Measurements from ENCODE around the gene PDE3B. TPM values are rescaled to one million over a fixed set of nuclear protein-coding genes. Genes with fewer than 3 reads are reported as not detected.
"Not testable (repeated sequence)": the region's sequence is repeated elsewhere in the genome, so short reads cannot be mapped to it uniquely, and the experiment has no call there.

PDE3B gene
- total RNA-seq, 1 donor from 2014 or later = 5.1 TPM

DNA sequence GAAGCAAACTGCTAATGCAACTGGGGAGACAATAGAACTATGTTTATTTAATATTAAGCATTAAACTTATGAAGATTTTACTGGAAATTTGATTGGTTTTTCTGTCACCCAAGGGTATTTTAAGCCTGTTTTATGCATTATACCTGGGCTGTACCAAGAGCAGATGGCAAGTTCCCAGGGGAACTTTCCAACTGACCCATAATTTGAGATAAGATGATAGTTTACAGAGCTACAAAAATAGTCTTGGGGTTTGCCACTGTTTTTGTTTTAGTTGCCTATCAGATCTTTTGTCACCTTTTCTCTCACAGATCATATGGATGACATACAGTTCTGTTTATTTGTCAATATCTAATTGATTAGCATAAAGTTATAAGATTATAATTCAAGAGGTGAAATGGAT lies 43.9 kb downstream of the PDE3B start:
- Histone ChIP-seq H3K4me1 (no peaks in the 10 kb centered on the region), H3K4me3 (no peak overlapping the region), H3K9me3 (no peaks in the 10 kb centered on the region), H3K27me3 (no peaks in the 10 kb centered on the region), H3K27ac (no peak overlapping the region), H3K36me3 (no peaks in the 10 kb centered on the region)
- TF ChIP-seq, protein P1, sequence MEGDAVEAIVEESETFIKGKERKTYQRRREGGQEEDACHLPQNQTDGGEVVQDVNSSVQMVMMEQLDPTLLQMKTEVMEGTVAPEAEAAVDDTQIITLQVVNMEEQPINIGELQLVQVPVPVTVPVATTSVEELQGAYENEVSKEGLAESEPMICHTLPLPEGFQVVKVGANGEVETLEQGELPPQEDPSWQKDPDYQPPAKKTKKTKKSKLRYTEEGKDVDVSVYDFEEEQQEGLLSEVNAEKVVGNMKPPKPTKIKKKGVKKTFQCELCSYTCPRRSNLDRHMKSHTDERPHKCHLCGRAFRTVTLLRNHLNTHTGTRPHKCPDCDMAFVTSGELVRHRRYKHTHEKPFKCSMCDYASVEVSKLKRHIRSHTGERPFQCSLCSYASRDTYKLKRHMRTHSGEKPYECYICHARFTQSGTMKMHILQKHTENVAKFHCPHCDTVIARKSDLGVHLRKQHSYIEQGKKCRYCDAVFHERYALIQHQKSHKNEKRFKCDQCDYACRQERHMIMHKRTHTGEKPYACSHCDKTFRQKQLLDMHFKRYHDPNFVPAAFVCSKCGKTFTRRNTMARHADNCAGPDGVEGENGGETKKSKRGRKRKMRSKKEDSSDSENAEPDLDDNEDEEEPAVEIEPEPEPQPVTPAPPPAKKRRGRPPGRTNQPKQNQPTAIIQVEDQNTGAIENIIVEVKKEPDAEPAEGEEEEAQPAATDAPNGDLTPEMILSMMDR (IDR thresholded peaks at IDR 0.05) = no peak
- intact Hi-C loops (cut with DNase I) = no loop called here
- no peak for DNase-seq (ENCODE audit: low spot score in 2 of 2)

GRCh38 chr11:14687943-14688627 lies 44.5 kb downstream of the PDE3B start:
- DNase-seq (ENCODE audit: low spot score in 2 of 2) = no peak
- Histone ChIP-seq H3K4me3 (no peak overlapping the region), H3K4me1 (no peaks in the 10 kb centered on the region), H3K27ac (no peak overlapping the region), H3K9me3 (peaks cover 0 to 5% of the 10 kb centered on the region in 2 donors), H3K36me3 (no peaks in the 10 kb centered on the region), H3K27me3 (no peaks in the 10 kb centered on the region)
- intact Hi-C loops (cut with DNase I) = no loop called here
- TF ChIP-seq, protein P1 (IDR thresholded peaks at IDR 0.05) = no peak

GRCh38 chr11:14695656-14696055 lies 52.1 kb downstream of the PDE3B start:
- H3K27me3 ChIP-seq; DNase-seq (ENCODE audit: low spot score in 2 of 2); intact Hi-C loops (cut with DNase I); H3K4me1 ChIP-seq; H3K27ac ChIP-seq; H3K36me3 ChIP-seq; H3K4me3 ChIP-seq: not testable (repeated sequence)
- H3K9me3 ChIP-seq = peaks cover 0 to 20% of the 10 kb centered on the region in 2 donors

DNA sequence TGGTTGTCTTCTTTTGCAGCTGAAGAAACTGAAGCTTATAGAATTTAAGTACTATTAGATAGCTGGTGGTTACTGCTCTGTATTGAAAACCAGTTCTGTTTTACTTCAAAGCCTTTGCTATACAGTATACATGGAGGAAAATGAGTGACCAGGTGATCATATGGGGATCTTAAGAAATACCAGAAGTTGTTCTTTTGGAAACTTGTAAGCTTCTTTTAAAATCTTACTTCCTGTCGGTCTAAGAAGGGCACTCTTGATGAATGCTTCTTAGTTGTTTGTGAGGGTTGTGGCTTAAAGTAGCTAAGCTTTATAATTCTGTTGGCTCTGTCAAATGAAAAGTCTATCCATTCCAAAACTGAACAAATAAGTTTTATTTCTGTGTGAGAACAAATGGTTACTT lies 55.2 kb downstream of the PDE3B start:
- peaks cover 0 to 14% of the 10 kb centered on the region in 2 donors for H3K9me3 ChIP-seq
- TF ChIP-seq, protein P1 (IDR thresholded peaks at IDR 0.05) = no peak
- intact Hi-C loops (cut with DNase I) = no loop called here
- H3K36me3 ChIP-seq = no peaks in the 10 kb centered on the region
- H3K27ac ChIP-seq = no peak overlapping the region
- no peaks in the 10 kb centered on the region for H3K4me1 ChIP-seq
- DNase-seq (ENCODE audit: low spot score in 2 of 2) = no peak
- no peaks in the 10 kb centered on the region for H3K27me3 ChIP-seq
- no peak overlapping the region for H3K4me3 ChIP-seq

DNA sequence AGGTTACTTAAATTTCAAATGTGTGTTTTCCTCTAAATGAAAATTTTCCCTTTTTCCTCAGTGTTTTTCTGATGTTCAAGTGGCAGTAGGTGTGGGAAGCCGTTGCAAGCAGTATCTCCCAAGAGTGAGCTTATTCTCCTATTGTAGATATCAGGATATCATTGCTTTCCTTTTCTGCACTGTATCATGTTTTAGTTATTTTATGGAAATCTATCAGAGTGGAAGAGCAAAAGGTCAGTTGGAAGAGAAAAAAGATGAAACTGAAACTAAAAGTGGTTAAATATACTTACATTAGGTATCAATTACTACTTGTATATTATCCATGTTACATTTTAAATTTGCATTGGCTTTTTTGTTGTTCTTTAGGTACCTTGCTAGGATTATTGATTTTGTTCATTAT lies 57.0 kb downstream of the PDE3B start:
- H3K9me3 ChIP-seq = peaks cover 0 to 16% of the 10 kb centered on the region in 2 donors
- H3K36me3 ChIP-seq = no peaks in the 10 kb centered on the region
- intact Hi-C loops (cut with DNase I) = no loop called here
- H3K4me3 ChIP-seq = no peak overlapping the region
- no peak overlapping the region for H3K27ac ChIP-seq
- DNase-seq (ENCODE audit: low spot score in 2 of 2) = no peak
- no peaks in the 10 kb centered on the region for H3K27me3 ChIP-seq
- TF ChIP-seq, protein P1 (IDR thresholded peaks at IDR 0.05) = no peak
- no peaks in the 10 kb centered on the region for H3K4me1 ChIP-seq

- H3K9me3 ChIP-seq = peaks cover 0 to 13% of the 10 kb centered on the region in 2 donors
- no peaks in the 10 kb centered on the region for H3K36me3 ChIP-seq
- intact Hi-C loops (cut with DNase I) = no loop called here
- no peaks in the 10 kb centered on the region for H3K4me1 ChIP-seq
- H3K4me3 ChIP-seq = no peak overlapping the region
- H3K27me3 ChIP-seq = no peaks in the 10 kb centered on the region
- no peak overlapping the region for H3K27ac ChIP-seq
- no peak for DNase-seq (ENCODE audit: low spot score in 2 of 2)
- TF ChIP-seq, protein P1 (IDR thresholded peaks at IDR 0.05) = no peak
Measured at GRCh38 chr11:14702760-14703159, 59.2 kb downstream of the PDE3B start.
